H1 (cell line): ENCODE results near the gene PSMD7. TPM values are rescaled to one million over a fixed set of nuclear protein-coding genes. Genes with fewer than 3 reads are reported as not detected.
"Not testable (repeated sequence)": the region's sequence is repeated elsewhere in the genome, so short reads cannot be mapped to it uniquely, and the experiment has no call there.

Experiments used
- CTCF ChIA-PET: fragments of 300-600 bp; sonication (Branson Sonifier 250); formaldehyde crosslinking; loops from one replicate; lab custom pipeline; 2021; ENCODE audit not compliant: partially characterized antibody; lab: Charles Lee
- POLR2A ChIA-PET: fragments of 300-600 bp; sonication (Branson Sonifier 250); formaldehyde crosslinking; loops from one replicate; lab custom pipeline; 2021; ENCODE audit warnings: inconsistent platforms; ENCODE audit not compliant: partially characterized antibody; lab: Charles Lee
- DNase-seq, 2 experiments: peaks; one replicate each; pipeline versions ENCODE4 v3.0.0 to v3.0.0-alpha.2; 2010 to 2022; ENCODE audit warnings: low spot score in 2 of 2, low read depth in 1 of 2, mixed read lengths in 1 of 2
- FAIRE-seq: peaks from 2 replicates; lab custom pipeline; 2011; peaks lifted over from hg19 to GRCh38; lab: Jason Lieb, UNC
- H2AFZ ChIP-seq: 2 replicates; pipeline ENCODE4 v1.8.1; 2012; ENCODE audit warnings: low read length, inconsistent platforms
- H2AK5ac ChIP-seq: 2 replicates; pipeline ENCODE4 v1.6.1; 2013; ENCODE audit warnings: low read depth, low read length
- H2BK120ac ChIP-seq: replicated peaks from 2 replicates; pipeline ENCODE3; 2013; ENCODE audit warnings: low read depth, low read length, inconsistent platforms
- H2BK12ac ChIP-seq: 2 replicates; pipeline ENCODE4 v1.6.1; 2013; ENCODE audit warnings: low read depth, low read length
- H2BK15ac ChIP-seq: 2 replicates; pipeline ENCODE4 v1.6.1; 2013; ENCODE audit warnings: low read length
- H2BK20ac ChIP-seq: 2 replicates; pipeline ENCODE4 v1.6.1; 2013; ENCODE audit warnings: low read length
- H2BK5ac ChIP-seq: 2 replicates; pipeline ENCODE4 v1.6.1; 2013; ENCODE audit warnings: low read depth, low read length
- H3K14ac ChIP-seq: 2 replicates; pipeline ENCODE4 v1.6.1; 2013; ENCODE audit warnings: inconsistent platforms; ENCODE audit not compliant: insufficient read length
- H3K18ac ChIP-seq: 2 replicates; pipeline ENCODE4 v1.6.1; 2013; ENCODE audit warnings: low read length; ENCODE audit errors: extremely low read depth
- H3K23ac ChIP-seq: 2 replicates; pipeline ENCODE4 v1.6.1; 2013; ENCODE audit warnings: inconsistent platforms; ENCODE audit not compliant: insufficient read length
- H3K23me2 ChIP-seq: 2 replicates; pipeline ENCODE4 v1.6.1; 2013; ENCODE audit warnings: low read depth, low read length
- H3K27ac ChIP-seq: 2 replicates; pipeline ENCODE4 v1.6.1; 2011; ENCODE audit warnings: low read depth, low read length, inconsistent platforms
- H3K27me3 ChIP-seq, 4 experiments: replicated peaks in 1 of 4; 1 replicate in 1 of 4; 2 replicates in 3 of 4; pipeline versions ENCODE4 v1.6.1 to v1.8.1; 2011 to 2013; ENCODE audit warnings: low read length in 3 of 4, mild to moderate bottlenecking in 3 of 4, inconsistent platforms in 2 of 4, mixed read lengths in 2 of 4, moderate library complexity in 1 of 4; ENCODE audit not compliant: control insufficient read depth in 3 of 4, insufficient read depth in 3 of 4; ENCODE audit errors: extremely low read depth in 1 of 4
- H3K36me3 ChIP-seq, 4 experiments: 2 replicates each; pipeline versions ENCODE4 v1.6.1 to v1.8.1; 2011 to 2013; ENCODE audit warnings: mild to moderate bottlenecking in 4 of 4, low read length in 3 of 4, moderate library complexity in 2 of 4, control low read depth in 1 of 4, inconsistent platforms in 1 of 4; ENCODE audit not compliant: insufficient read depth in 4 of 4, control insufficient read depth in 2 of 4
- H3K4ac ChIP-seq: replicated peaks from 2 replicates; pipeline ENCODE3; 2013; ENCODE audit warnings: low read length, low read depth, mixed read lengths, inconsistent platforms; ENCODE audit not compliant: insufficient read length
- H3K4me1 ChIP-seq, 4 experiments: replicated peaks in 1 of 4; 1 replicate in 1 of 4; 2 replicates in 3 of 4; pipeline versions ENCODE4 v1.6.1 to v1.8.1; 2011 to 2013; ENCODE audit warnings: low read length in 3 of 4, inconsistent platforms in 2 of 4, mixed read lengths in 1 of 4; ENCODE audit not compliant: insufficient read depth in 4 of 4, control insufficient read depth in 3 of 4
- H3K4me2 ChIP-seq, 2 experiments: 2 replicates each; pipeline versions ENCODE4 v1.6.1 to v1.8.1; 2011 to 2013; ENCODE audit warnings: low read depth in 2 of 2, low read length in 2 of 2, control low read depth in 1 of 2, inconsistent platforms in 1 of 2, mild to moderate bottlenecking in 1 of 2; ENCODE audit not compliant: insufficient read depth in 1 of 2
- H3K4me3 ChIP-seq, 4 experiments: fragments of 200-600, 300-600 bp in 1 of 4; sonication (generic), shearing (Covaris generic), sonication (Bioruptor Twin) in 1 of 4; 2 replicates each; pipeline versions ENCODE4 v1.5.1 to v1.8.1; 2011 to 2016; ENCODE audit warnings: low read length in 4 of 4, low read depth in 3 of 4, control low read depth in 2 of 4, inconsistent platforms in 2 of 4, mild to moderate bottlenecking in 2 of 4, mixed read lengths in 1 of 4, moderate library complexity in 1 of 4; ENCODE audit not compliant: insufficient read depth in 2 of 4; ENCODE audit errors: extremely low read depth in 1 of 4
- H3K56ac ChIP-seq: replicated peaks from 2 replicates; pipeline ENCODE3; 2013; ENCODE audit warnings: low read depth, mild to moderate bottlenecking, mixed read lengths, low read length, inconsistent platforms; ENCODE audit not compliant: insufficient read length
- H3K79me1 ChIP-seq: 2 replicates; pipeline ENCODE4 v1.6.1; 2013; ENCODE audit warnings: low read depth, low read length, control low read depth
- H3K79me2 ChIP-seq, 2 experiments: 2 replicates each; pipeline versions ENCODE4 v1.6.1 to v1.8.1; 2012 to 2013; ENCODE audit warnings: low read length in 2 of 2, mild to moderate bottlenecking in 2 of 2, inconsistent platforms in 1 of 2; ENCODE audit not compliant: insufficient read depth in 2 of 2, control insufficient read depth in 1 of 2
- H3K9ac ChIP-seq, 4 experiments: replicated peaks in 1 of 4; 1 replicate in 1 of 4; 2 replicates in 3 of 4; pipeline versions ENCODE4 v1.6.1 to v1.8.1; 2011 to 2013; ENCODE audit warnings: low read depth in 3 of 4, low read length in 3 of 4, control low read depth in 2 of 4, mild to moderate bottlenecking in 2 of 4, moderate library complexity in 2 of 4, inconsistent platforms in 1 of 4; ENCODE audit errors: extremely low read depth in 1 of 4
- H3K9me3 ChIP-seq, 2 experiments: 2 replicates each; pipeline versions ENCODE4 v1.6.1 to v1.8.1; 2012 to 2013; ENCODE audit warnings: mild to moderate bottlenecking in 2 of 2, moderate library complexity in 2 of 2, control low read depth in 1 of 2, inconsistent platforms in 1 of 2, low read depth in 1 of 2, low read length in 1 of 2, mixed read lengths in 1 of 2; ENCODE audit not compliant: insufficient read depth in 2 of 2
- H4K20me1 ChIP-seq, 2 experiments: replicated peaks in 1 of 2; 2 replicates each; pipeline versions ENCODE3 to v1.8.1; 2011 to 2013; ENCODE audit warnings: inconsistent platforms in 2 of 2, low read length in 2 of 2, mild to moderate bottlenecking in 1 of 2; ENCODE audit not compliant: insufficient read depth in 2 of 2, control insufficient read depth in 1 of 2
- H4K5ac ChIP-seq: 2 replicates; pipeline ENCODE4 v1.6.1; 2013; ENCODE audit warnings: low read length, low read depth, mixed read lengths, inconsistent platforms; ENCODE audit not compliant: insufficient read length
- H4K8ac ChIP-seq: 2 replicates; pipeline ENCODE4 v1.8.0; 2013; ENCODE audit warnings: mild to moderate bottlenecking, moderate library complexity, low read length, inconsistent platforms; ENCODE audit not compliant: insufficient read depth; ENCODE audit errors: extremely low read depth
- H4K91ac ChIP-seq: replicated peaks from 2 replicates; pipeline ENCODE3; 2013; ENCODE audit warnings: low read length, mixed read lengths, inconsistent platforms; ENCODE audit not compliant: insufficient read length
- WGBS, 2 experiments: shearing (Covaris generic) in 1 of 2; methylation state at CpG; one replicate each; pipeline versions ENCODE4 v1.1.6 to v1.1.7; 2013 to 2015; ENCODE audit warnings: low lambda C conversion rate in 2 of 2, mixed read lengths in 2 of 2, inconsistent platforms in 1 of 2, low coverage in 1 of 2, missing lambda C conversion rate in 1 of 2; ENCODE audit not compliant: insufficient replicate concordance in 2 of 2, insufficient coverage in 1 of 2, insufficient read length in 1 of 2; ENCODE audit errors: extremely low coverage in 1 of 2, missing lambda C conversion rate in 1 of 2; 5-methylcytosine and 5-hydroxymethylcytosine counted together
- polyA plus RNA-seq, 7 experiments: library from polyadenylated mRNA; depleted of rRNA in 3 of 7; stranded (reverse) in 5 of 7; unstranded in 2 of 7; fragments of >200 nt in 5 of 7; fragments of 200-250 nt in 2 of 7; gene quantifications; 1 replicate in 5 of 7; 2 replicates in 1 of 7; 4 replicates in 1 of 7; pipeline versions ENCODE4 v1.2.1 to v1.2.3, GENCODE V29; 2011 to 2013; ENCODE audit warnings: missing spikeins in 2 of 7, mixed read lengths in 2 of 7
- total RNA-seq: library from RNA; stranded (reverse); fragmentation: NEBNext Ultra II Directional; extraction: Animal tissue kit (Norgen Biotek cat#: 25700); gene quantifications from 2 replicates; pipeline ENCODE4 v1.2.1, GENCODE V29; 2021

The PSMD7 gene
- total and polyA plus RNA-seq, 2 of the 8 experiments (the other 6 are each of a cell fraction or from before 2014, with no cell fraction given): 91.1 to 148 TPM

DNA sequence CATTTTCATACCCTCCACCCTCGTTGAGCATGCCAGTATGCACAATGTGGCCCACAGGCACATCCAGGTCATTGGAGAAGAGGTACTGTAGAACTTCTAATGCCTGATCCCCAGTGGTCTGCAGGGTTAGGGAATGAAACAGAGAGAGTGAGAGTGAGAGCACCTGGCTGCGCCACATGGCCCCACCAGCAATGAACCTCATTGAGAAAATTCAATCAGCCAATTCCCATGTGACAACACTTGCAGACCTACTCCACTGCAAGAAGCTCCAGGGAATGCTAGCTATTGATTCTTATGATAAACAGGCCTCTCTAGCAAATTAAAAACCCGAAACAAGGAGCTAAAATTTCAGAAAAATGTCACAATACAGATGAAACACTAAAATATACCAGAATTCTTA lies 40.9 kb downstream of the PSMD7 start:
- H4K91ac ChIP-seq, H3K4me3 ChIP-seq, H4K5ac ChIP-seq, H3K27me3 ChIP-seq, H3K4ac ChIP-seq, H2BK20ac ChIP-seq, H3K4me2 ChIP-seq, CTCF ChIA-PET, H3K9ac ChIP-seq, H2BK12ac ChIP-seq, H2AK5ac ChIP-seq, H3K23ac ChIP-seq, FAIRE-seq, H2BK5ac ChIP-seq, H3K9me3 ChIP-seq, H3K27ac ChIP-seq, H4K8ac ChIP-seq, H3K4me1 ChIP-seq, H2BK120ac ChIP-seq, H3K23me2 ChIP-seq, H3K79me1 ChIP-seq, H3K56ac ChIP-seq, H2BK15ac ChIP-seq, H4K20me1 ChIP-seq, H3K14ac ChIP-seq, H3K79me2 ChIP-seq, H3K18ac ChIP-seq, H2AFZ ChIP-seq, DNase-seq: not testable (repeated sequence)
- WGBS, 2 experiments: 85% methylated on average over 3 of the region's 3 CpGs; no CpG with 5 or more reads in 1 of the 2 experiments
- peaks cover 0 to 37% (median 10%) of the 10 kb centered on the region in 4 experiments; a peak in 6 of 8 replicates for H3K36me3 ChIP-seq
- POLR2A ChIA-PET: interaction anchor here (0.6 kb wide), 1 partner anchor 8 kb away, joined by 3 read pairs; no protein-coding TSS in a partner anchor

DNA sequence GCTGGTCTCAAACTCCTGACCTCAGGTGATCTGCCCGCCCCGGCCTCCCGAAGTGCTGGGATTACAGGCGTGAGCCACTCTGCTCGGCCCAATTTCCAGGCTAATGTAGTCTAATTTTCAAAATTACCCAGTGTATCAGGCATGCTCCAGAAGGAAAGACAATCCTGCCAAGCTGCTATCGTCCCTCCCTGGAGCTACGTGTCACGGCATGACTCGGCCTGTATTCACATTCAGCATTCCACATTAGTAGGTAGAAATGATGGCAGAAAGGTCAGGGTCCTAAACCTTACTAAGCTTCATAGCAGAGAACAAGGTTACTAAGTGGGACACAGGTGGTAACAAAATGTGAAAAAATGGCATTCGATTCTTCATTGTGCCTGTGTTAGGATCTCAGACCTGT lies 42.6 kb downstream of the PSMD7 start:
- H3K14ac ChIP-seq, H3K27me3 ChIP-seq, H3K79me2 ChIP-seq, CTCF ChIA-PET, H3K27ac ChIP-seq, H3K9ac ChIP-seq, H3K18ac ChIP-seq, H2BK5ac ChIP-seq, H2AK5ac ChIP-seq, H3K56ac ChIP-seq, H3K23me2 ChIP-seq, H3K4me3 ChIP-seq, H3K4ac ChIP-seq, H4K5ac ChIP-seq, H3K4me2 ChIP-seq, H2BK12ac ChIP-seq, H4K91ac ChIP-seq, H3K9me3 ChIP-seq, H3K23ac ChIP-seq, DNase-seq, H2AFZ ChIP-seq, H4K8ac ChIP-seq, POLR2A ChIA-PET, H3K79me1 ChIP-seq, H2BK15ac ChIP-seq, H2BK120ac ChIP-seq, H3K4me1 ChIP-seq, H2BK20ac ChIP-seq, H4K20me1 ChIP-seq, FAIRE-seq: not testable (repeated sequence)
- peaks cover 0 to 37% (median 8%) of the 10 kb centered on the region in 4 experiments; a peak in 5 of 8 replicates for H3K36me3 ChIP-seq
- WGBS, 2 experiments: 88% methylated on average over 10 of the region's 10 CpGs; no CpG with 5 or more reads in 1 of the 2 experiments
